Embryonic facial prominence (tissue), 1 donor: ENCODE measurements around the gene PCDHB9.

ENCODE experiments used
- DNase-seq: peaks from one replicate; pipeline ENCODE4 v3.0.0-alpha.2; 2016; ENCODE audit errors: extremely low spot score

PCDHB9 gene

GRCh38 chr5:141236516-141237313, 49.8 kb downstream of the PCDHB9 start:
- DNase-seq = no peak
